ENCODE results near the gene SF3A1. TPM values are rescaled to one million over a fixed set of nuclear protein-coding genes. Genes with fewer than 3 reads are reported as not detected.

Gene SF3A1
- polyA plus RNA-seq, 3 donors, result 137 to 159 (median 156) TPM

GRCh38 chr22:30299322-30299721, 57.4 kb downstream of the SF3A1 start:
- DNase-seq (ENCODE audit: extremely low read depth in 1 of 11, low read depth in 9 of 11, low spot score in 4 of 11), result no peak

- DNase-seq (ENCODE audit: extremely low read depth in 1 of 11, low read depth in 9 of 11, low spot score in 4 of 11), result no peak
Observed at GRCh38 chr22:30297991-30298701, 58.5 kb downstream of the SF3A1 start.

GRCh38 chr22:30297276-30297990, 59.3 kb downstream of the SF3A1 start:
- no peak for DNase-seq (ENCODE audit: extremely low read depth in 1 of 11, low read depth in 9 of 11, low spot score in 4 of 11)

- no peak for DNase-seq (ENCODE audit: extremely low read depth in 1 of 11, low read depth in 9 of 11, low spot score in 4 of 11)
Observed at GRCh38 chr22:30296833-30297232, 59.9 kb downstream of the SF3A1 start.

- DNase-seq (ENCODE audit: extremely low read depth in 1 of 11, low read depth in 9 of 11, low spot score in 4 of 11), result no peak
Observed at GRCh38 chr22:30296324-30296723, 60.4 kb downstream of the SF3A1 start.

- no peak for DNase-seq (ENCODE audit: extremely low read depth in 1 of 11, low read depth in 9 of 11, low spot score in 4 of 11)
Observed at GRCh38 chr22:30295576-30295975, 61.1 kb downstream of the SF3A1 start.

GRCh38 chr22:30294830-30295229, 61.9 kb downstream of the SF3A1 start:
- no peak for DNase-seq (ENCODE audit: extremely low read depth in 1 of 11, low read depth in 9 of 11, low spot score in 4 of 11)

- DNase-seq (ENCODE audit: extremely low read depth in 1 of 11, low read depth in 9 of 11, low spot score in 4 of 11), result no peak
Observed at GRCh38 chr22:30294066-30294465, 62.6 kb downstream of the SF3A1 start.

GRCh38 chr22:30293026-30293425, 63.7 kb downstream of the SF3A1 start:
- no peak for DNase-seq (ENCODE audit: extremely low read depth in 1 of 11, low read depth in 9 of 11, low spot score in 4 of 11)

GRCh38 chr22:30292069-30292970, 64.4 kb downstream of the SF3A1 start:
- no peak for DNase-seq (ENCODE audit: extremely low read depth in 1 of 11, low read depth in 9 of 11, low spot score in 4 of 11)

GRCh38 chr22:30291058-30291892, 65.4 kb downstream of the SF3A1 start:
- DNase-seq (ENCODE audit: extremely low read depth in 1 of 11, low read depth in 9 of 11, low spot score in 4 of 11), result no peak

GRCh38 chr22:30290342-30291057, 66.2 kb downstream of the SF3A1 start:
- DNase-seq (ENCODE audit: extremely low read depth in 1 of 11, low read depth in 9 of 11, low spot score in 4 of 11), result no peak

- no peak for DNase-seq (ENCODE audit: extremely low read depth in 1 of 11, low read depth in 9 of 11, low spot score in 4 of 11)
Observed at GRCh38 chr22:30289980-30290313, 66.7 kb downstream of the SF3A1 start.

GRCh38 chr22:30289141-30289979, 67.3 kb downstream of the SF3A1 start, which contains the start of gene CASTOR1:
CASTOR1 (minus strand) TSS chr22:30289505; CDS start chr22:30289497, 8 bp downstream.
- DNase-seq (ENCODE audit: extremely low read depth in 1 of 11, low read depth in 9 of 11, low spot score in 4 of 11), result peak; percentile 89 to 97 (median 96)

- DNase-seq (ENCODE audit: extremely low read depth in 1 of 11, low read depth in 9 of 11, low spot score in 4 of 11), result no peak
Observed at GRCh38 chr22:30288419-30289140, 68.1 kb downstream of the SF3A1 start.

- peak in 6 of 11 donors; percentile 63 to 74 (median 68) for DNase-seq (ENCODE audit: extremely low read depth in 1 of 11, low read depth in 9 of 11, low spot score in 4 of 11)
Observed at GRCh38 chr22:30287648-30288418, 68.9 kb downstream of the SF3A1 start.
